OCI-LY1 (cell line): ENCODE results near the gene MFSD6.

Experiments used
- H2AFZ ChIP-seq: fragments of 200-600 bp; sonication (generic), shearing (Covaris generic); 2 replicates; pipeline ENCODE4 v1.6.0; 2014; ENCODE audit warnings: antibody characterized with exemption, mild to moderate bottlenecking, low read length
- H3F3A ChIP-seq: fragments of 200-600 bp; sonication (generic), shearing (Covaris generic); 2 replicates; pipeline ENCODE4 v1.6.0; 2014; ENCODE audit warnings: mild to moderate bottlenecking, antibody characterized with exemption, low read length, moderate library complexity; ENCODE audit not compliant: insufficient read depth
- H3K27ac ChIP-seq: fragments of 200-600 bp; sonication (generic); 2 replicates; pipeline ENCODE4 v1.5.1; 2014; ENCODE audit warnings: low read length, mixed run types, mild to moderate bottlenecking, low read depth; ENCODE audit not compliant: poor library complexity, severe bottlenecking
- H3K27me3 ChIP-seq: fragments of 200-600 bp; sonication (generic); 2 replicates; pipeline ENCODE4 v1.6.0; 2014; ENCODE audit warnings: antibody characterized with exemption, mild to moderate bottlenecking, low read length, moderate library complexity; ENCODE audit not compliant: insufficient read depth
- H3K36me3 ChIP-seq: fragments of 200-600 bp; sonication (generic); 2 replicates; pipeline ENCODE4 v1.6.1; 2014; ENCODE audit warnings: mild to moderate bottlenecking, antibody characterized with exemption, low read length, moderate library complexity, mixed read lengths; ENCODE audit not compliant: insufficient read depth
- H3K4me1 ChIP-seq: fragments of 200-600 bp; sonication (generic); 2 replicates; pipeline ENCODE4 v1.5.1; 2014; ENCODE audit warnings: mild to moderate bottlenecking, low read length, moderate library complexity; ENCODE audit not compliant: insufficient read depth, severe bottlenecking
- H3K4me2 ChIP-seq: fragments of 200-600 bp; sonication (generic), shearing (Covaris generic); 2 replicates; pipeline ENCODE4 v1.6.1; 2014; ENCODE audit warnings: low read length
- H3K4me3 ChIP-seq: fragments of 200-600 bp; sonication (generic); 2 replicates; pipeline ENCODE4 v1.5.1; 2014; ENCODE audit warnings: low read length, low read depth, mild to moderate bottlenecking, mixed read lengths; ENCODE audit not compliant: poor library complexity, severe bottlenecking
- H3K79me2 ChIP-seq: fragments of 200-600 bp; shearing (Covaris generic); 2 replicates; pipeline ENCODE4 v1.6.1; 2016; ENCODE audit warnings: mixed run types, low read length, mixed read lengths; ENCODE audit not compliant: insufficient read depth
- H3K9ac ChIP-seq: fragments of 200-600 bp; sonication (generic), shearing (Covaris generic); 2 replicates; pipeline ENCODE4 v1.6.1; 2014; ENCODE audit warnings: mild to moderate bottlenecking, low read length, mixed read lengths
- H3K9me2 ChIP-seq: fragments of 200-600 bp; sonication (generic), shearing (Covaris generic); 2 replicates; pipeline ENCODE4 v1.6.1; 2014; ENCODE audit warnings: low read depth, mild to moderate bottlenecking, low read length, mixed read lengths
- H3K9me3 ChIP-seq: fragments of 200-600 bp; shearing (Covaris generic); 2 replicates; pipeline ENCODE4 v1.6.1; 2014; ENCODE audit warnings: low read length, mixed read lengths
- H4K20me1 ChIP-seq: fragments of 200-600 bp; sonication (generic), shearing (Covaris generic); 2 replicates; pipeline ENCODE4 v1.6.0; 2016; ENCODE audit warnings: mild to moderate bottlenecking, low read length; ENCODE audit not compliant: insufficient read depth
- CTCF ChIP-seq: fragments of 200-600 bp; sonication (generic), shearing (Covaris generic); IDR thresholded peaks from 2 replicates; pipeline ENCODE4 v1.5.1; 2017; ENCODE audit warnings: mild to moderate bottlenecking, antibody characterized with exemption, low read length, moderate library complexity, mixed read lengths
- EZH2 ChIP-seq: fragments of 200-600 bp; sonication (generic), shearing (Covaris generic); IDR thresholded peaks from 2 replicates; pipeline ENCODE4 v1.8.0; 2017; ENCODE audit warnings: borderline replicate concordance, mixed run types, mild to moderate bottlenecking, antibody characterized with exemption, low read length, moderate library complexity, mixed read lengths

MFSD6 gene

DNA sequence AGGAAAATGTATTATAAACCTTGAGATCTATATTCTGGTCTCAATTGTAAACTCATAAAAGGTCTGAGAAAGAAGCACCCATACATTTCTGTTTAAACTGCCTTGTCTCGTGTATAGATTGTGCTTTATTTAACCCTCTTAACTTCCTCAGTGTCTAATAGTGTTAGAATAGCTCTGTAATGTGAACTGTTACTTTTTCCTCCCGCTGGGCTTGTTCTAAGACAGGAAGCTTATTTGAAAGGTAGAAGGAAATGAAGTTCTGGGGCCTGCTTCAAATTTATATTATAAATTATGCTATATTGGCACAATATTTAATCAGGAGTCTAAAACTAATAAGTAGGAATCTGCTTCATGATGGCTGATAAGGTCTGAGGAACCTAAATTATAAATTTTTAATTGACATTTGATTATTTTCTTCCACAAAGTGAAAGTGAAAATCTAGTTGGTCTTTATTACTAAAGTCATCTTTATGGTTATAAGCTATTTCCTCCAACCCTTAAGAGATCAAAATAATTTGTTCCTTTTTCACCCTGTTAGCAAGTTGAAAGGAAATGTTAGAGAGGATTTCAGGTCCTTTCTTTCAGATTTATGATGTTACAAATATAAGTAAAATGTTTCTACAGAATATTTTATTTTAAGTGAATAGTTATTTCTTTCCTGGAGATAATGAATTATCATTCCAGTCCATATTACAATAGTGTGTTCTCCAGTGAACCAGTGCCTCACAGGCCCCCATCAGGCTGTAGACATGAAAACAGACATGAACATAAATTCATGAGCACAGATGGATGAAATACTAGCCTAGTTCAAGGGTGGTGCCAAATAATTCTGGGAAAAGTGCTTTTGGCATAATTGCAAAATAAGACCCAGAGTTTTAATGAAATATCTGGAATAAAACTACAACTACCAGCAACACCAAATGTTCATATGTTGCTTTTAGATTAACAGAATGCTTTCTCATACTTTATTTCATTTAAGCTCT is 7.9 kb downstream of the MFSD6 start:
- Histone ChIP-seq H3K4me2 (no peak overlapping the region), H3K36me3 (no peaks in the 10 kb centered on the region), H3K79me2 (no peaks in the 10 kb centered on the region)

GRCh38 chr2:190417045-190417842 is 9.1 kb downstream of the MFSD6 start:
- no peak overlapping the region for H2AFZ ChIP-seq
- TF ChIP-seq CTCF (no peak), EZH2 (no peak)
- H4K20me1 ChIP-seq, result no peaks in the 10 kb centered on the region

More for the DNA sequence above, 7.9 kb downstream of the MFSD6 start:
- TF ChIP-seq CTCF, result no peak
- no peak for TF ChIP-seq EZH2
- Histone ChIP-seq H3K9ac (no peak overlapping the region), H3K9me2 (no peaks in the 10 kb centered on the region), H3K27ac (no peak overlapping the region), H2AFZ (no peak overlapping the region), H3K4me1 (peaks cover 9% of the 10 kb centered on the region), H3K9me3 (no peaks in the 10 kb centered on the region), H4K20me1 (no peaks in the 10 kb centered on the region), H3K27me3 (no peaks in the 10 kb centered on the region), H3K4me3 (no peak overlapping the region), H3F3A (no peaks in the 10 kb centered on the region)

GRCh38 chr2:190418727-190419126 is 10.6 kb downstream of the MFSD6 start:
- Histone ChIP-seq H3K27ac (no peak overlapping the region), H3K9me3 (no peaks in the 10 kb centered on the region), H3K9ac (no peak overlapping the region), H3K36me3 (no peaks in the 10 kb centered on the region), H4K20me1 (no peaks in the 10 kb centered on the region), H3K4me2 (no peak overlapping the region), H3K79me2 (no peaks in the 10 kb centered on the region), H3K27me3 (no peaks in the 10 kb centered on the region), H3F3A (no peaks in the 10 kb centered on the region), H3K9me2 (no peaks in the 10 kb centered on the region), H3K4me1 (peaks cover 7% of the 10 kb centered on the region), H3K4me3 (no peak overlapping the region), H2AFZ (no peak overlapping the region)
- no peak for TF ChIP-seq EZH2

More at GRCh38 chr2:190417045-190417842, 9.1 kb downstream of the MFSD6 start:
- no peaks in the 10 kb centered on the region for H3K9me3 ChIP-seq
- no peaks in the 10 kb centered on the region for H3K79me2 ChIP-seq
- no peaks in the 10 kb centered on the region for H3K36me3 ChIP-seq
- H3K27ac ChIP-seq, result no peak overlapping the region
- H3K4me3 ChIP-seq, result no peak overlapping the region
- H3K9me2 ChIP-seq, result no peaks in the 10 kb centered on the region
- no peaks in the 10 kb centered on the region for H3K27me3 ChIP-seq
- H3K4me2 ChIP-seq, result no peak overlapping the region
- peaks cover 9% of the 10 kb centered on the region for H3K4me1 ChIP-seq
- no peak overlapping the region for H3K9ac ChIP-seq
- H3F3A ChIP-seq, result no peaks in the 10 kb centered on the region
